Ovary (tissue), 9 donors: ENCODE measurements around the gene IGFL2. TPM values are rescaled to one million over a fixed set of nuclear protein-coding genes. Genes with fewer than 3 reads are reported as not detected.
"Not testable (repeated sequence)": the region's sequence is repeated elsewhere in the genome, so short reads cannot be mapped to it uniquely, and the experiment has no call there.

Experiments
- DNase-seq, 5 donors: peaks; one replicate each; pipeline ENCODE4 v3.0.0-alpha.2; 2019 to 2020
- H3K27ac ChIP-seq, 2 donors: fragments of 200-600 bp; one replicate each; pipeline versions ENCODE4 v1.5.1 to v1.8.0; 2019 to 2022
- H3K27me3 ChIP-seq: fragments of 200-600 bp; one replicate; pipeline ENCODE4 v1.8.0; 2022
- H3K36me3 ChIP-seq: fragments of 200-600 bp; sonication (generic); one replicate; pipeline ENCODE4 v1.5.1; 2019
- H3K4me1 ChIP-seq: one replicate; pipeline ENCODE4 v1.8.1; 2013; ENCODE audit warnings: mild to moderate bottlenecking, moderate library complexity; ENCODE audit not compliant: insufficient read depth
- H3K4me3 ChIP-seq: fragments of 200-600 bp; sonication (generic); one replicate; pipeline ENCODE4 v1.5.1; 2017
- H3K9me3 ChIP-seq, 2 donors: fragments of 200-600 bp in 1 of 2; sonication (generic) in 1 of 2; one replicate each; pipeline versions ENCODE4 v1.5.1 to v1.8.1; 2013 to 2019; ENCODE audit warnings: mild to moderate bottlenecking in 1 of 2, moderate library complexity in 1 of 2
- EP300 ChIP-seq: sonication (generic); formaldehyde crosslinking; IDR thresholded peaks from one replicate; pipeline ENCODE4 v1.6.1; 2017; ENCODE audit warnings: antibody characterized with exemption
- POLR2A ChIP-seq: fragments of 450-650 bp; IDR thresholded peaks from one replicate; pipeline ENCODE4 v1.6.1; 2017; ENCODE audit warnings: antibody characterized with exemption, mild to moderate bottlenecking, moderate library complexity
- WGBS, 3 donors: extraction: QIAGEN DNeasy Blood & Tissue Kit in 1 of 3; methylation state at CpG; one replicate each; pipeline versions ENCODE4 v1.1.5 to v1.1.7; 2013 to 2017; 5-methylcytosine and 5-hydroxymethylcytosine counted together
- intact Hi-C, 4 donors: fragments of 100-400 bp; cut with DNase I; formaldehyde crosslinking; loops; one replicate each; pipeline versions ENCODE4 v1.11.0 to v1.15.1; 2022 to 2023
- polyA plus RNA-seq, 2 donors: library from polyadenylated mRNA; stranded (reverse); fragments of 200-250 nt in 1 of 2; fragments of 350-450 nt in 1 of 2; fragmentation: Illumina TruSeq in 1 of 2; extraction: RNeasy Lipid Tissue Mini Kit (QIAGEN cat#74804) in 1 of 2; gene quantifications; one replicate each; pipeline ENCODE4 v1.2.3, GENCODE V29; 2013 to 2014
- total RNA-seq, 7 donors: library from RNA; depleted of rRNA in 2 of 7; stranded (reverse); fragments of >200 nt in 2 of 7; fragmentation: NEBNext Ultra II Directional in 3 of 7; extraction: Animal tissue kit (Norgen Biotek cat#: 25700) in 3 of 7; gene quantifications; one replicate each; pipeline versions ENCODE4 v1.1.0 to v1.2.4, GENCODE V29; 2016 to 2023
- TF ChIP-seq, protein P1 (sequence below), 3 donors: fragments of 450-650 bp in 2 of 3; fragments of 200-600 bp in 1 of 3; IDR thresholded peaks; one replicate each; pipeline versions ENCODE4 v1.5.1 to v1.8.0; 2016 to 2022; ENCODE audit warnings: antibody characterized with exemption in 3 of 3, mild to moderate bottlenecking in 1 of 3
- donor health status: DM: no; HTN: no; CAD: no; lungs with moderate emphysema.
- donor health status: DM: no; HTN: no; CAD: no.
- donor health status: Bipolar disorder and iron deficiency.
- donor health status: DM: yes; HTN: yes; CAD: no.
- donor health status: DM: no; HTN: no; CAD: no.
- donor health status: DM: yes; HTN: yes; CAD: no.

Gene IGFL2
- total and polyA plus RNA-seq, 9 donors: 0.23 to 0.27 TPM; not detected in 7

DNA sequence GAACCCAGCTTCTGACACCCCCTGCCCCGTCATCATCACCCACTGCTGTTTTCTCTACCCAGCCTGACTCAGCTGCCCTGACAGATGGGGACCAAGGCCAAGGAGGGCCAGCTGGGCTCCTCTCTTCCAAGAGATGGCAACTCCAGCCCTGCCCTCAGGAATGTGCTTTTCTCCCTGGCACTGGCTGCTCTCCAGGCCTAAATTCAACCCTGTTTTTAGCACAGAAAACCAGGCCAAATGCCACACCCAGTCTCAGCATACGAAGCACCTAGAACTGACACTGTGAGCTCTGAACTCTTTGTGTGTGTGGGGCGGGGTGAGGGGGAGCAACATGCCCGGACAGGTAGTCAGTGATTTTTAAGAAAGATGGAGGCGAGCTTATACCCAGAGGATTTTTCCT lies 58.1 kb downstream of the IGFL2 start:
- intact Hi-C loops: no loop called here
- Histone ChIP-seq H3K4me1 (no peaks in the 10 kb centered on the region), H3K27ac (no peak overlapping the region), H3K9me3 (no peaks in the 10 kb centered on the region), H3K4me3 (no peak overlapping the region), H3K36me3 (no peaks in the 10 kb centered on the region), H3K27me3 (no peaks in the 10 kb centered on the region)
- 71 to 79% (median 72%) methylated on average over 5 of the region's 5 CpGs for WGBS, 3 donors
- TF ChIP-seq POLR2A (no peak), EP300 (no peak)
- TF ChIP-seq, protein P1, sequence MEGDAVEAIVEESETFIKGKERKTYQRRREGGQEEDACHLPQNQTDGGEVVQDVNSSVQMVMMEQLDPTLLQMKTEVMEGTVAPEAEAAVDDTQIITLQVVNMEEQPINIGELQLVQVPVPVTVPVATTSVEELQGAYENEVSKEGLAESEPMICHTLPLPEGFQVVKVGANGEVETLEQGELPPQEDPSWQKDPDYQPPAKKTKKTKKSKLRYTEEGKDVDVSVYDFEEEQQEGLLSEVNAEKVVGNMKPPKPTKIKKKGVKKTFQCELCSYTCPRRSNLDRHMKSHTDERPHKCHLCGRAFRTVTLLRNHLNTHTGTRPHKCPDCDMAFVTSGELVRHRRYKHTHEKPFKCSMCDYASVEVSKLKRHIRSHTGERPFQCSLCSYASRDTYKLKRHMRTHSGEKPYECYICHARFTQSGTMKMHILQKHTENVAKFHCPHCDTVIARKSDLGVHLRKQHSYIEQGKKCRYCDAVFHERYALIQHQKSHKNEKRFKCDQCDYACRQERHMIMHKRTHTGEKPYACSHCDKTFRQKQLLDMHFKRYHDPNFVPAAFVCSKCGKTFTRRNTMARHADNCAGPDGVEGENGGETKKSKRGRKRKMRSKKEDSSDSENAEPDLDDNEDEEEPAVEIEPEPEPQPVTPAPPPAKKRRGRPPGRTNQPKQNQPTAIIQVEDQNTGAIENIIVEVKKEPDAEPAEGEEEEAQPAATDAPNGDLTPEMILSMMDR (IDR thresholded peaks at IDR 0.05): no peak
- no peak for DNase-seq

DNA sequence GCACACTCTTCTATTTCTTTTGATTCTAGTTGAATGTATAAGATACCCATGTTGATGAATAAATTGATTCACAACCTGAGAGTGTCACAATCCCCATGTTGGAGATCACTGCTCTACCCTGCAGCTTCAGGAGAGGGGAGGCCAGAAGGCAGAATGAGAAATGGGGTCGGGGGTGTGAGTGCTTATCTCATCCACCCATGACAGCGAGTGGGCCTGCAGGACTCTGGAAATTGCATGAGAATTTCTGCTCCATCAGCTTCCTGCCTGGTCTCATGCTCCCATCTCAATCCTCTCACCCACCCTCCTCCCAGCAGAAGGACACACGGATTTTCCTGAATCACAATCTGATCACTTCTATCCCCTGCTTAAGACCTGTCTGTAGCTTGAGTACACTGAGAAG lies 58.6 kb downstream of the IGFL2 start:
- 72 to 78% (median 72%) methylated on average over 3 of the region's 3 CpGs for WGBS, 3 donors
- Histone ChIP-seq H3K9me3 (no peaks in the 10 kb centered on the region), H3K36me3 (no peaks in the 10 kb centered on the region), H3K27ac (no peak overlapping the region), H3K27me3 (no peaks in the 10 kb centered on the region), H3K4me1 (no peaks in the 10 kb centered on the region), H3K4me3 (no peak overlapping the region)
- intact Hi-C loops: no loop called here
- TF ChIP-seq EP300: no peak
- no peak for TF ChIP-seq POLR2A
- TF ChIP-seq, protein P1 (IDR thresholded peaks at IDR 0.05): no peak
- no peak for DNase-seq

DNA sequence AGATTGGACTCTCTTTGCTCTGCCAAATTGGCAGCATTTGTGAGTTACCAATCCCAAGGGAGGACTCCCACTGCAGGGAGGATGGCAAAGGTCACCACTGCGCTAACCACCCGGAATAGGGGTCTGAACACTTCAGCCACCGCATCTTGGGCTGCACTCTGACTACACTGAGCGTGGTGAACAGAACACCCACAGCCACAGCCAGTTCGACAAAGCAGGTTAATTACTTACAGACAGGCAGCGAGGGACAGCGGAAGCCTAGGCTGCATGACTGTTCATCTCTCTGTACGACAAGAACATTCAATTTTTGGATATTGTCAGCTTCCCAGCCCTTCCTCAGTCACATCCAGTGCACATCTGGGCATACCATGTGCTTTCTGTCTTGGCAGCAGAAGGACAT lies 59.8 kb downstream of the IGFL2 start:
- intact Hi-C loops, H3K4me3 ChIP-seq, H3K4me1 ChIP-seq, H3K27ac ChIP-seq, H3K9me3 ChIP-seq, DNase-seq, H3K27me3 ChIP-seq, H3K36me3 ChIP-seq: not testable (repeated sequence)
- WGBS, 3 donors: 73 to 88% (median 77%) methylated on average over 6 to 8 of the region's 8 CpGs

DNA sequence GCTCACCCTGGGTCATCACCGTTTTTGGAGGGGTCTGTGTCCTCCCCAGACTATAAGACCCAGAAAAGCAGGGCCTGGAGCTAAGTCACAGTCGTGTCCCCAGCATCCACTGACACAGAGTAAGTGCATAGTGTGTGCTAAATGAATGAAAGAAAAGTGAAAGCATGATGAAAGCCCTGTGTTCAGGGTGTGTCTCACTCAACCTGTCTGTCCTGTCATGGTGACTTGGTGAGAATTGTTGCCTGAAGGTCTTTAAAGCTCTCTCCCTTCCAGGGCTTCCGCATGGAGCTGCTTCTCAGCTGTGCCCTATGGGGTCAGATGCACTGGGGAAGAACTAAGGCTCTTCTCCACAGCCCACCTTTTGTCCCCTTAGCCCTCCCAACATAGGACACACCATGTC lies 61.0 kb downstream of the IGFL2 start:
- 57 to 70% (median 67%) methylated on average over 3 of the region's 3 CpGs for WGBS, 3 donors
- no peak overlapping the region for H3K27ac ChIP-seq
- H3K9me3 ChIP-seq: no peaks in the 10 kb centered on the region
- no peak overlapping the region for H3K4me3 ChIP-seq
- intact Hi-C loops: no loop called here
- H3K27me3 ChIP-seq: no peaks in the 10 kb centered on the region
- H3K4me1 ChIP-seq: no peaks in the 10 kb centered on the region
- H3K36me3 ChIP-seq: no peaks in the 10 kb centered on the region
- TF ChIP-seq POLR2A (no peak), EP300 (no peak)
- TF ChIP-seq, protein P1 (IDR thresholded peaks at IDR 0.05): no peak
- no peak for DNase-seq

DNA sequence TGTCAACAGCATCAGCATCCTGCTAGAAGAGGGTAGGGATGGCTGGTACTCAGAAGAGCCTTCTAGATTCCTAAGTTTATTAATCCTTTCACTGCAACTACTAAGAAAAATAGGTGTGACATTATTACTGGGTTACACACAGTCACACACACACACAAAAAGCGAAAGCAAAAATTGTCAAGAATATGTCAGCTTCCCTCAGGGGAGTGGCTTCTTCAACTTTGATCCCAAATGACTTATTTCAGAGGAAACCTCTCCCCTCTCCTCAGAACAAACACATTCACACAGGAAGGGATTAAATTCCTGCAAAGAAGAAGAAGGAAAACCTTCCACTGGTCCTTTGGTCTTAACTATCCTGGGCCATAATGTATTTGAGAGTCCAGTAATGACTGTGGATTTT lies 61.4 kb downstream of the IGFL2 start:
- TF ChIP-seq POLR2A (no peak), EP300 (no peak)
- TF ChIP-seq, protein P1 (IDR thresholded peaks at IDR 0.05): no peak
- Histone ChIP-seq H3K9me3 (no peaks in the 10 kb centered on the region), H3K4me3 (no peak overlapping the region), H3K27me3 (no peaks in the 10 kb centered on the region), H3K36me3 (no peaks in the 10 kb centered on the region), H3K27ac (no peak overlapping the region), H3K4me1 (no peaks in the 10 kb centered on the region)
- no peak for DNase-seq
- WGBS, 3 donors: 77 to 85% (median 85%) methylated on average over 1 of the region's 1 CpG
- intact Hi-C loops: no loop called here
